K562 (cell line): ENCODE results near the gene KIF26A. TPM values are rescaled to one million over a fixed set of nuclear protein-coding genes. Genes with fewer than 3 reads are reported as not detected.

Source experiments
- ATAC-seq: fragments of 200-7000 bp; cut with Tn5 transposase; 3 replicates; pipeline ENCODE4 v1.9.1; 2020; ENCODE audit warnings: moderate library complexity
- BruUV-seq: library from RNA; stranded (reverse); fragments of 400-500 nt; replicated peaks from 2 replicates; lab custom pipeline; 2021; lab: Mats Ljungman, UMichigan
- CTCF ChIA-PET: fragments of 300-600 bp; formaldehyde crosslinking; extraction: SDS; loops from one replicate; lab custom pipeline; 2021; ENCODE audit warnings: low intra/inter-chr PET ratio; lab: Yijun Ruan, JAX
- POLR2A ChIA-PET: fragments of 300-600, 350-650 bp; sonication (Branson Sonifier 250); formaldehyde crosslinking; extraction: SDS; loops from one replicate; lab custom pipeline; 2021; ENCODE audit warnings: antibody characterized with exemption, inconsistent platforms; lab: Yijun Ruan, JAX
- DNase-seq, 4 experiments: peaks; one replicate each; pipeline versions ENCODE4 v3.0.0 to v3.0.0-alpha.2; 2011 to 2018; ENCODE audit warnings: low spot score in 3 of 4, mixed read lengths in 3 of 4; ENCODE audit errors: extremely low read depth in 1 of 4
- FAIRE-seq: peaks from 2 replicates; lab custom pipeline; 2011; peaks lifted over from hg19 to GRCh38; lab: Jason Lieb, UNC
- H2AFZ ChIP-seq: 2 replicates; pipeline ENCODE4 v1.6.0; 2011; ENCODE audit warnings: low read depth, low read length, control low read depth, inconsistent platforms
- H3K27ac ChIP-seq: fragments of 200-600 bp; 3 replicates; pipeline ENCODE4 v1.8.0; 2011; ENCODE audit warnings: low read depth, mild to moderate bottlenecking, control low read depth, inconsistent platforms, low read length, moderate library complexity, mixed read lengths; ENCODE audit errors: extremely low read depth
- H3K27me3 ChIP-seq, 2 experiments: fragments of 300-600 bp in 1 of 2; 2 replicates in 1 of 2; 3 replicates in 1 of 2; pipeline versions ENCODE4 v1.6.0 to v1.8.0; 2011; ENCODE audit warnings: inconsistent platforms in 2 of 2, low read length in 2 of 2, mild to moderate bottlenecking in 1 of 2, mixed read lengths in 1 of 2, moderate library complexity in 1 of 2; ENCODE audit not compliant: control insufficient read depth in 2 of 2, insufficient read depth in 2 of 2
- H3K36me3 ChIP-seq: fragments of 300-600 bp; 3 replicates; pipeline ENCODE4 v1.8.0; 2011; ENCODE audit warnings: mild to moderate bottlenecking, low read length, inconsistent platforms; ENCODE audit not compliant: control insufficient read depth, insufficient read depth
- H3K4me1 ChIP-seq, 2 experiments: fragments of 200-600 bp in 1 of 2; replicated peaks in 1 of 2; 2 replicates in 1 of 2; 3 replicates in 1 of 2; pipeline versions ENCODE4 v1.5.1 to v1.8.0; 2011; ENCODE audit warnings: inconsistent platforms in 2 of 2, low read length in 2 of 2, mild to moderate bottlenecking in 1 of 2, mixed read lengths in 1 of 2, moderate library complexity in 1 of 2; ENCODE audit not compliant: control insufficient read depth in 2 of 2, insufficient read depth in 2 of 2
- H3K4me2 ChIP-seq: 2 replicates; pipeline ENCODE4 v1.6.1; 2011; ENCODE audit warnings: low read length, control low read depth, inconsistent platforms, mixed read lengths; ENCODE audit not compliant: insufficient read depth
- H3K4me3 ChIP-seq: fragments of 200-600 bp; sonication (generic), shearing (Covaris generic); 2 replicates; pipeline ENCODE4 v1.5.1; 2016; ENCODE audit warnings: control low read depth, inconsistent platforms
- H3K79me2 ChIP-seq: fragments of 200-600 bp; 3 replicates; pipeline ENCODE4 v1.8.0; 2011; ENCODE audit warnings: low read length, inconsistent platforms; ENCODE audit not compliant: control insufficient read depth, insufficient read depth
- H3K9ac ChIP-seq, 2 experiments: 2 replicates each; pipeline versions ENCODE4 v1.6.0 to v1.6.1; 2011; ENCODE audit warnings: low read depth in 2 of 2, low read length in 2 of 2, control low read depth in 1 of 2, inconsistent platforms in 1 of 2, mild to moderate bottlenecking in 1 of 2, mixed read lengths in 1 of 2; ENCODE audit not compliant: insufficient read depth in 1 of 2
- H3K9me1 ChIP-seq: one replicate; pipeline ENCODE4 v1.6.0; 2011; ENCODE audit warnings: inconsistent platforms, mild to moderate bottlenecking, low read length, moderate library complexity; ENCODE audit not compliant: control insufficient read depth, insufficient read depth
- H3K9me3 ChIP-seq: replicated peaks from 2 replicates; pipeline ENCODE4 v1.5.1; 2011; ENCODE audit warnings: low read depth, low read length, inconsistent platforms; ENCODE audit not compliant: control insufficient read depth, insufficient read depth
- H4K20me1 ChIP-seq: replicated peaks from 2 replicates; pipeline ENCODE4 v1.6.1; 2011; ENCODE audit warnings: low read length, inconsistent platforms, mixed read lengths; ENCODE audit not compliant: control insufficient read depth, insufficient read depth
- CHAMP1 ChIP-seq: fragments of 450-650 bp; IDR thresholded peaks from 2 replicates; pipeline ENCODE4 v1.6.1; 2016; ENCODE audit warnings: mild to moderate bottlenecking
- DACH1 ChIP-seq: fragments of 450-650 bp; IDR thresholded peaks from 2 replicates; pipeline ENCODE4 v1.6.1; 2018; ENCODE audit not compliant: partially characterized antibody
- ELF4 ChIP-seq: fragments of 450-650 bp; formaldehyde crosslinking; IDR thresholded peaks from 2 replicates; pipeline ENCODE4 v1.4.0; 2022; ENCODE audit warnings: missing genetic modification characterization
- KAT2B ChIP-seq: IDR thresholded peaks from one replicate; pipeline ENCODE4 v1.6.1; 2012; ENCODE audit warnings: low read depth, mild to moderate bottlenecking, control low read depth, inconsistent platforms, low read length, moderate library complexity
- MEIS2 ChIP-seq: fragments of 450-650 bp; IDR thresholded peaks from 2 replicates; pipeline ENCODE4 v1.6.1; 2014; ENCODE audit warnings: mild to moderate bottlenecking; ENCODE audit not compliant: partially characterized antibody
- RNF2 ChIP-seq: sonication (generic); IDR thresholded peaks from 2 replicates; pipeline ENCODE4 v1.6.1; 2016
- SREBF1 ChIP-seq: fragments of 150-350 bp; IDR thresholded peaks from 2 replicates; pipeline ENCODE4 v1.6.1; 2014; ENCODE audit warnings: antibody characterized with exemption, low read depth, low read length, borderline replicate concordance
- TCF3 ChIP-seq: sonication (generic); formaldehyde crosslinking; IDR thresholded peaks from 2 replicates; pipeline ENCODE4 v1.4.0; 2020; ENCODE audit warnings: mild to moderate bottlenecking, missing genetic modification reagents
- TFAP4 ChIP-seq: sonication (generic); formaldehyde crosslinking; IDR thresholded peaks from 2 replicates; pipeline ENCODE4 v1.8.0; 2022; ENCODE audit warnings: missing genetic modification reagents, mild to moderate bottlenecking, moderate library complexity, borderline replicate concordance
- ZNF408 ChIP-seq: fragments of 250-450 bp; sonication (Bioruptor Pico); IDR thresholded peaks from 2 replicates; pipeline ENCODE4 v1.4.0; 2020; ENCODE audit warnings: low read depth, mild to moderate bottlenecking, moderate library complexity
- WGBS: fragments of 100-300 bp; shearing (Covaris generic); methylation state at CpG from one replicate; pipeline ENCODE4 v1.1.6; 2016; ENCODE audit warnings: low coverage, mixed read lengths; ENCODE audit not compliant: insufficient coverage; ENCODE audit errors: missing lambda C conversion rate; 5-methylcytosine and 5-hydroxymethylcytosine counted together
- in situ Hi-C: fragments of 300-500 bp; cut with MboI; formaldehyde crosslinking; loops from 4 replicates; pipeline ENCODE4 v1.15.0; 2018; ENCODE audit warnings: inconsistent platforms, mixed read lengths
- intact Hi-C: fragments of 100-400 bp; cut with micrococcal nuclease; formaldehyde crosslinking; loops from 2 replicates; pipeline ENCODE4 v1.14.2; 2022
- polyA plus RNA-seq, 8 experiments: library from polyadenylated mRNA; depleted of rRNA in 4 of 8; stranded (reverse) in 5 of 8; unstranded in 3 of 8; fragments of >200 nt; fragmentation: Nextera tagmentation in 2 of 8; fragmentation: Illumina TruSeq in 1 of 8; extraction: Ambion mirVana in 2 of 8; extraction: Trizol in 1 of 8; gene quantifications; 2 replicates each; pipeline versions ENCODE4 v1.2.1 to v1.2.3, GENCODE V29; 2011 to 2014; ENCODE audit warnings: inconsistent platforms in 1 of 8, missing spikeins in 1 of 8
- total RNA-seq, 7 experiments: library from RNA; depleted of rRNA in 6 of 7; stranded (reverse); fragments of >200 nt in 6 of 7; fragmentation: Illumina TruSeq in 2 of 7; extraction: Trizol in 2 of 7; gene quantifications; 2 replicates each; pipeline versions ENCODE4 v1.2.1 to v1.2.3, GENCODE V29; 2011 to 2021; ENCODE audit warnings: low replicate concordance in 1 of 7

KIF26A gene
- total and polyA plus RNA-seq, 9 of the 15 experiments (the other 6 are each of a cell fraction or from before 2014, with no cell fraction given): 0.04 TPM; not detected in 8

- H3K9me1 ChIP-seq: no peaks in the 10 kb centered on the region
- BruUV-seq: no TSS peak
- no peak for TF ChIP-seq CHAMP1
- no peak for TF ChIP-seq DACH1
- no peak for TF ChIP-seq TCF3
- no peak for TF ChIP-seq KAT2B
- TF ChIP-seq TFAP4 (CRISPR knock-in tag): no peak
- TF ChIP-seq ELF4 (CRISPR knock-in tag): no peak
- no peak for TF ChIP-seq RNF2
- TF ChIP-seq MEIS2: no peak
- no peak for TF ChIP-seq ZNF408 (CRISPR knock-in tag)
- no peak for TF ChIP-seq SREBF1
- TF ChIP-seq, all 486 proteins: peak for 0
- H3K79me2 ChIP-seq: no peaks in the 10 kb centered on the region
- H3K4me1 ChIP-seq: no peaks in the 10 kb centered on the region; a peak in 2 of 5 replicates
- H3K27me3 ChIP-seq: peaks cover 3 to 24% of the 10 kb centered on the region in 2 experiments; a peak in 3 of 5 replicates
- in situ Hi-C loops (no loop called here), intact Hi-C loops (no loop called here)
- FAIRE-seq: no peak
- ChIA-PET POLR2A (interaction anchor here (0.7 kb wide), 1 partner anchor 101 kb away, joined by 4 read pairs; no protein-coding TSS in a partner anchor), CTCF (no interaction called here)
- H3K9me3 ChIP-seq: no peaks in the 10 kb centered on the region
- no peaks in the 10 kb centered on the region for H3K36me3 ChIP-seq
- H3K9ac ChIP-seq: no peak overlapping the region
- H3K4me3 ChIP-seq: no peak overlapping the region
- no peak overlapping the region for H2AFZ ChIP-seq
- H3K4me2 ChIP-seq: no peak overlapping the region
- no peak for DNase-seq
- ATAC-seq: no peak
- no peaks in the 10 kb centered on the region for H4K20me1 ChIP-seq
- H3K27ac ChIP-seq: no peak overlapping the region
- WGBS: 16% methylated on average over 16 of the region's 21 CpGs
Observed at GRCh38 chr14:104215706-104216334, 77.4 kb downstream of the KIF26A start.
